PC-3 (cell line): ENCODE data around the gene CNIH2.

ENCODE experiments used
- CTCF ChIP-seq: fragments of 300-600 bp; sonication (generic); conservative IDR thresholded peaks from 2 replicates; pipeline ENCODE4 v1.5.1; 2017; ENCODE audit warnings: antibody characterized with exemption, low read depth, mild to moderate bottlenecking, low read length
- EZH2 ChIP-seq: fragments of 300-600 bp; sonication (generic); IDR thresholded peaks from one replicate; pipeline ENCODE4 v1.6.1; 2017; ENCODE audit warnings: antibody characterized with exemption, mild to moderate bottlenecking, low read length; ENCODE audit not compliant: unreplicated experiment

- TF ChIP-seq CTCF = no peak
- TF ChIP-seq EZH2 = no peak
These were observed 14.2 kb upstream of the CNIH2 start for GRCh38 chr11:66263785-66264184.
